ENCODE results near the gene RORB.

The RORB gene

DNA sequence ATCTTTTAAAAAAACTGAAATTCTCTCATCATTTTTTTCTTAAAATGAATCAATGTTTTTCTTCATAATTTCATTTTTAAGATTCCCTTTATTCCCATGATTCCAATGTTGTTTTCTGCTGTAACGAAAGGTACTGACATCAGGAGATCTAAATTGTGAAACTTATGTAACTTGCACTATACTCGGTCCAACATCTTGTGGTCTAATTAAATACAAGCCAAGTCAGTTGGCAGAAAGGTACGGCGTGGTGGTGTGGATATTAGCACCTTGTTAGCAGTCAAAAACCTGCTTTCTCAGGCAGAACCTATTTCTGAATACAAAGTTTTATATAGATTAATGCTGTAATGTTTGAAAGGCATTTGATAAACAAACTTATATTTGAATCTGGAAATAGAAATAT, 20.1 kb downstream of the RORB start:
- Histone ChIP-seq H3K4me1 (no peaks in the 10 kb centered on the region), H3K9me3 (no peaks in the 10 kb centered on the region), H3K36me3 (no peaks in the 10 kb centered on the region), H3K4me3 (ENCODE audit: low read depth, low read length) (no peak overlapping the region), H3K27me3 (no peaks in the 10 kb centered on the region; the same call in 1 of the 2 replicates)
- no peak for DNase-seq
- TF ChIP-seq, protein P1, sequence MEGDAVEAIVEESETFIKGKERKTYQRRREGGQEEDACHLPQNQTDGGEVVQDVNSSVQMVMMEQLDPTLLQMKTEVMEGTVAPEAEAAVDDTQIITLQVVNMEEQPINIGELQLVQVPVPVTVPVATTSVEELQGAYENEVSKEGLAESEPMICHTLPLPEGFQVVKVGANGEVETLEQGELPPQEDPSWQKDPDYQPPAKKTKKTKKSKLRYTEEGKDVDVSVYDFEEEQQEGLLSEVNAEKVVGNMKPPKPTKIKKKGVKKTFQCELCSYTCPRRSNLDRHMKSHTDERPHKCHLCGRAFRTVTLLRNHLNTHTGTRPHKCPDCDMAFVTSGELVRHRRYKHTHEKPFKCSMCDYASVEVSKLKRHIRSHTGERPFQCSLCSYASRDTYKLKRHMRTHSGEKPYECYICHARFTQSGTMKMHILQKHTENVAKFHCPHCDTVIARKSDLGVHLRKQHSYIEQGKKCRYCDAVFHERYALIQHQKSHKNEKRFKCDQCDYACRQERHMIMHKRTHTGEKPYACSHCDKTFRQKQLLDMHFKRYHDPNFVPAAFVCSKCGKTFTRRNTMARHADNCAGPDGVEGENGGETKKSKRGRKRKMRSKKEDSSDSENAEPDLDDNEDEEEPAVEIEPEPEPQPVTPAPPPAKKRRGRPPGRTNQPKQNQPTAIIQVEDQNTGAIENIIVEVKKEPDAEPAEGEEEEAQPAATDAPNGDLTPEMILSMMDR (IDR thresholded peaks at IDR 0.05; ENCODE audit: low read depth, low read length), result no peak

DNA sequence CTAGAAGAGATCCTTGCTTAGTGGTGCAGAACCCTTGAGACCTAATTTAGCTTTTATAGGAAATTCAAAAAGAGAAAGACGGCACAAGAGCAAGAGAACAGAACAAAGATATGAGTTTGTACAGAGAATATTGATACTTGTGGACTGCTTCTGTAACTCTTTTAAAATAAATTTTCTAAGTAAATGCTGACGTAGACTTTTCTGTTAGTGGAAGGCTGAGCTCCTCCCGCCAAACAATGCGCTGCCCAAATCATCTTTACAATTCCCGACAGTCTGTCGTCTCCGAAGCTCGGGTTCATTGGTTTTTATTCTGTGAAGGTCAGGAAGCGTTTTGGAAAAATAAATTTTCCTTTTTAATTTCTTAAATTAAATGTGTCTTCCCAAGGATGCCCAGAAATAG, 22.3 kb downstream of the RORB start:
- Histone ChIP-seq H3K4me3 (ENCODE audit: low read depth, low read length) (no peak overlapping the region), H3K4me1 (no peaks in the 10 kb centered on the region), H3K9me3 (no peaks in the 10 kb centered on the region), H3K27me3 (no peaks in the 10 kb centered on the region; the same call in 1 of the 2 replicates), H3K36me3 (no peaks in the 10 kb centered on the region)
- DNase-seq, result no peak
- TF ChIP-seq, protein P1 (IDR thresholded peaks at IDR 0.05; ENCODE audit: low read depth, low read length), result no peak

DNA sequence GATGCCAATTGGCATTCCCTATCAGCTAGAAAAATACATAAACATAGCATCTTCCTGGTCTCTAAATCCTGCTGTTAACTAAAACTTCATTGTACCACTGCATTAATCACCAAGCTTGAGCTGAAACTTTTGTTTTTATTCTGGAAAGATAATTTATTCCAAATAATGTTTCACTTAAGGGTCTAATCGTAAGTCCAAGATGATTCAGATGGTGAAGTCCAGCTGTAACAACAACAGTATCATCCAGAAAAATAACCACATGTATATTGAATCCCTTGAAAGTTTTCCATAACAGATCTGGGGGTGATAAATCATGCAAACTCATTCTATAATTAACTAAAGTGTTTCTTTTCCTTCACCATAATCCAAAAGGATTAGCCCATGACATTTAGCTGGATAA, 23.9 kb downstream of the RORB start:
- H3K27me3 ChIP-seq, result no peaks in the 10 kb centered on the region; the same call in 1 of the 2 replicates
- no peaks in the 10 kb centered on the region for H3K4me1 ChIP-seq
- H3K4me3 ChIP-seq (ENCODE audit: low read depth, low read length), result no peak overlapping the region
- H3K9me3 ChIP-seq, result no peaks in the 10 kb centered on the region
- TF ChIP-seq, protein P1 (IDR thresholded peaks at IDR 0.05; ENCODE audit: low read depth, low read length), result no peak
- no peaks in the 10 kb centered on the region for H3K36me3 ChIP-seq
- no peak for DNase-seq

DNA sequence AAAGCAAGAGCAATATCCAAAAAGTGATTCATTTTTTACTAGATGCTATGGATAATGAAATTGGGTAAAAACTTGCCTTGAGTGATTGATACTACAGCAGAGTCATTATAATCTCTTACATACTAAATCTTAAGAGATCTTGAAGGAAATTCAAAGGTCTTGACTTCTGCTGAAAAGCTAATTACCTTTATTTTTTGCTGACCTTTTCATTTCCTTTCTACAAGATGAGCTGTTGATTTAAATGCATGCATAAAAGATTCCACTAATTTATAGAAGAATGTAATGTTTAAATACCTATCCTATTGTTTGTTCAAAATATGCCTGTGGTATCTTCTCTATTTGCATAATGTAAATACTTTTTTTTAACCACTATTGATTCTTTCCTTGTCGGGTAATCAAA, 27.2 kb downstream of the RORB start:
- TF ChIP-seq, protein P1 (IDR thresholded peaks at IDR 0.05; ENCODE audit: low read depth, low read length), result no peak
- Histone ChIP-seq H3K9me3 (no peaks in the 10 kb centered on the region), H3K4me3 (ENCODE audit: low read depth, low read length) (no peak overlapping the region), H3K36me3 (no peaks in the 10 kb centered on the region), H3K4me1 (no peaks in the 10 kb centered on the region), H3K27me3 (no peaks in the 10 kb centered on the region)
- no peak for DNase-seq

DNA sequence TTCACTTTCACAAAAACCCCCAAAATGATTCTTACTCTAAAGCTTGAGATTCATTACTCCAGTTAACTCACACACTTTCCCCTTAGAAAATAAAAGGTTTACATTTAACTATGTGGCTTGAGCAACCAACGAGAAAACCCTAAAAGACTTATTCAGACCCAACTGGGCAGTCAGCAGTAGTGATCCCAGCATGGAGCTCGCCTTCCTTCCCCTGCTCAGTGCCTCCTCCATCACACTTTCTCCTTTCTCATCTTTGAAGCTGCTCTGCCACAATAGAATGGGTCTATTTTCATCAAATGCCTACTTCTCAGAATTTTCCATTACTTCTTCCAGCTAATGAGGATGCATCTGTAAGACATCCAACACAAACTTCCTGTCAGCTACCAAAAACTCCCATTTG, 29.1 kb downstream of the RORB start:
- no peak overlapping the region for H3K4me3 ChIP-seq (ENCODE audit: low read depth, low read length)
- DNase-seq, result no peak

DNA sequence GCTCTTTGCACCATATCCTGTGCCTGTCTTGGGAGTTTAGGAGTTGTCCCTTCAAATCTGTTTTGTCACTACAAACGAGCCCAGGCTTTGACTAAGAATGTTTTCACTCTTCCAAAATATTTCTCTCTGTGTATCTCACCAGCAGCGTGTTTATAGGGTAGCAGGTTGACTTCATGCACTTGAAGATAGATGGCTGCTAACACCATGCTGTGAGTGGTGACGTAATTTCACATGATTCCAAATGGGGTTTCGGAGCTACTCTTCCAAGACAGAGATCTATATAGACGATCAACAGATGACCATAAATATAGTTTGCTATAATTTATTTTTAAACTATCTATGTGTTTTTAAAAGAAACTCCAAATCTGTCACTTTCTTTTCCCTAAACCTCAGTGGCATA, 30.6 kb downstream of the RORB start:
- TF ChIP-seq, protein P1 (IDR thresholded peaks at IDR 0.05; ENCODE audit: low read depth, low read length), result no peak
- Histone ChIP-seq H3K4me3 (ENCODE audit: low read depth, low read length) (no peak overlapping the region), H3K9me3 (no peaks in the 10 kb centered on the region), H3K4me1 (no peaks in the 10 kb centered on the region), H3K36me3 (no peaks in the 10 kb centered on the region), H3K27me3 (no peaks in the 10 kb centered on the region)
- no peak for DNase-seq

More for the DNA sequence above, 29.1 kb downstream of the RORB start:
- Histone ChIP-seq H3K9me3 (no peaks in the 10 kb centered on the region), H3K27me3 (no peaks in the 10 kb centered on the region), H3K36me3 (no peaks in the 10 kb centered on the region), H3K4me1 (no peaks in the 10 kb centered on the region)
- TF ChIP-seq, protein P1 (IDR thresholded peaks at IDR 0.05; ENCODE audit: low read depth, low read length), result no peak
